GM19397 (cell line): Measurements from ENCODE around the gene PLA2G2C.
"Not testable (repeated sequence)": the region's sequence is repeated elsewhere in the genome, so short reads cannot be mapped to it uniquely, and the experiment has no call there.

ENCODE experiments used
- ATAC-seq: cut with Tn5 transposase; IDR thresholded peaks from one replicate; pipeline ENCODE4 v1.9.1; 2021; ENCODE audit warnings: mild to moderate bottlenecking, moderate library complexity; ENCODE audit not compliant: unreplicated experiment

The PLA2G2C gene

GRCh38 chr1:20138346-20138745 is 48.0 kb downstream of the PLA2G2C start:
- no peak for ATAC-seq

- no peak for ATAC-seq
Measured at GRCh38 chr1:20137604-20138003, 48.7 kb downstream of the PLA2G2C start.

GRCh38 chr1:20137055-20137454 is 49.3 kb downstream of the PLA2G2C start:
- no peak for ATAC-seq

GRCh38 chr1:20136249-20136648 is 50.1 kb downstream of the PLA2G2C start:
- ATAC-seq, result no peak

- ATAC-seq, result no peak
Measured at GRCh38 chr1:20134995-20135394, 51.3 kb downstream of the PLA2G2C start.

- ATAC-seq, result not testable (repeated sequence)
Measured at GRCh38 chr1:20130518-20130917, 55.8 kb downstream of the PLA2G2C start.

- ATAC-seq, result no peak
Measured at GRCh38 chr1:20126806-20127440, 59.4 kb downstream of the PLA2G2C start.

- no peak for ATAC-seq
Measured at GRCh38 chr1:20126041-20126805, 60.1 kb downstream of the PLA2G2C start.

GRCh38 chr1:20125100-20125499 is 61.2 kb downstream of the PLA2G2C start:
- ATAC-seq, result no peak

GRCh38 chr1:20124456-20125057 is 61.8 kb downstream of the PLA2G2C start:
- no peak for ATAC-seq

GRCh38 chr1:20123722-20124455 is 62.4 kb downstream of the PLA2G2C start:
- ATAC-seq, result no peak

- no peak for ATAC-seq
Measured at GRCh38 chr1:20120796-20121195, 65.5 kb downstream of the PLA2G2C start.

- no peak for ATAC-seq
Measured at GRCh38 chr1:20119347-20119746, 67.0 kb downstream of the PLA2G2C start, which contains the start of gene PLA2G2D. Gene PLA2G2D (minus strand): TSS chr1:20119536. CDS start chr1:20119498, 38 bp downstream.

- no peak for ATAC-seq
Measured at GRCh38 chr1:20117236-20117635, 69.1 kb downstream of the PLA2G2C start.

GRCh38 chr1:20115916-20116315 is 70.4 kb downstream of the PLA2G2C start:
- ATAC-seq, result no peak

GRCh38 chr1:20115479-20115878 is 70.8 kb downstream of the PLA2G2C start:
- ATAC-seq, result no peak

GRCh38 chr1:20114021-20114648 is 72.2 kb downstream of the PLA2G2C start:
- no peak for ATAC-seq
